Ecto neural progenitor cell (in vitro differentiated cells): Measurements from ENCODE around the gene PROC.
"Not testable (repeated sequence)": the region's sequence is repeated elsewhere in the genome, so short reads cannot be mapped to it uniquely, and the experiment has no call there.

Experiments used
- DNase-seq: peaks from one replicate; pipeline ENCODE4 v3.0.0-alpha.2; 2018; ENCODE audit warnings: low spot score

The PROC gene

GRCh38 chr2:127394492-127394891 is 23.7 kb upstream of the PROC start:
- DNase-seq, result no peak

- DNase-seq, result no peak
Measured at GRCh38 chr2:127397568-127398238, 20.5 kb upstream of the PROC start.

- no peak for DNase-seq
Measured at GRCh38 chr2:127398239-127398590, 20.0 kb upstream of the PROC start.

- no peak for DNase-seq
Measured at GRCh38 chr2:127400533-127400896, 17.7 kb upstream of the PROC start.

GRCh38 chr2:127400897-127401756 is 17.1 kb upstream of the PROC start:
- no peak for DNase-seq

GRCh38 chr2:127401757-127402695 is 16.2 kb upstream of the PROC start:
- DNase-seq, result no peak

- DNase-seq, result no peak
Measured at GRCh38 chr2:127403460-127403859, 14.8 kb upstream of the PROC start.

GRCh38 chr2:127404466-127405254 is 13.6 kb upstream of the PROC start:
- DNase-seq, result no peak

- DNase-seq, result no peak
Measured at GRCh38 chr2:127405255-127405610, 13.0 kb upstream of the PROC start.

GRCh38 chr2:127406454-127406853 is 11.8 kb upstream of the PROC start:
- DNase-seq, result no peak

GRCh38 chr2:127407091-127407490 is 11.1 kb upstream of the PROC start:
- DNase-seq, result no peak

- no peak for DNase-seq
Measured at GRCh38 chr2:127407661-127408003, 10.6 kb upstream of the PROC start.

- DNase-seq, result peak; percentile 87
Measured at GRCh38 chr2:127408004-127408806, 10.0 kb upstream of the PROC start.

- DNase-seq, result no peak
Measured at GRCh38 chr2:127408807-127409099, 9.5 kb upstream of the PROC start.

- not testable (repeated sequence) for DNase-seq
Measured at GRCh38 chr2:127409716-127410115, 8.5 kb upstream of the PROC start.

- no peak for DNase-seq
Measured at GRCh38 chr2:127410871-127411652, 7.2 kb upstream of the PROC start.

- DNase-seq, result no peak
Measured at GRCh38 chr2:127411653-127412369, 6.4 kb upstream of the PROC start.

GRCh38 chr2:127413200-127413599 is 5.0 kb upstream of the PROC start:
- no peak for DNase-seq

- no peak for DNase-seq
Measured at GRCh38 chr2:127413782-127414637, 4.2 kb upstream of the PROC start.
